Sigmoid colon (tissue), 7 donors: ENCODE measurements around the gene LRP1B. TPM values are rescaled to one million over a fixed set of nuclear protein-coding genes. Genes with fewer than 3 reads are reported as not detected.

Source experiments
- DNase-seq: peaks from one replicate; pipeline ENCODE4 v3.0.0-alpha.2; 2019
- H3K27ac ChIP-seq, 4 donors: fragments of 200-600 bp; sonication (generic); one replicate each; pipeline ENCODE4 v1.5.1; 2016 to 2019; ENCODE audit warnings: mild to moderate bottlenecking in 1 of 4
- H3K27me3 ChIP-seq, 3 donors: fragments of 200-600 bp; sonication (generic); one replicate each; pipeline ENCODE4 v1.5.1; 2019; ENCODE audit warnings: mild to moderate bottlenecking in 1 of 3
- H3K36me3 ChIP-seq, 4 donors: fragments of 200-600 bp; sonication (generic); one replicate each; pipeline ENCODE4 v1.5.1; 2016 to 2019
- H3K4me1 ChIP-seq, 4 donors: fragments of 200-600 bp; sonication (generic); one replicate each; pipeline ENCODE4 v1.5.1; 2017 to 2019
- H3K4me3 ChIP-seq, 4 donors: fragments of 200-600 bp; sonication (generic); one replicate each; pipeline ENCODE4 v1.5.1; 2017 to 2019; ENCODE audit warnings: mild to moderate bottlenecking in 2 of 4, moderate library complexity in 1 of 4
- H3K9me3 ChIP-seq, 4 donors: fragments of 200-600 bp in 3 of 4; sonication (generic) in 3 of 4; one replicate each; pipeline versions ENCODE4 v1.5.1 to v1.6.1; 2013 to 2019
- EP300 ChIP-seq, 4 donors: sonication (generic); formaldehyde crosslinking; IDR thresholded peaks; one replicate each; pipeline ENCODE4 v1.6.1; 2017; ENCODE audit warnings: antibody characterized with exemption in 4 of 4
- POLR2A ChIP-seq, 2 donors: fragments of 450-650 bp; IDR thresholded peaks; one replicate each; pipeline ENCODE4 v1.6.1; 2016; ENCODE audit warnings: antibody characterized with exemption in 2 of 2, mild to moderate bottlenecking in 2 of 2, moderate library complexity in 2 of 2
- POLR2AphosphoS5 ChIP-seq, 4 donors: sonication (generic); formaldehyde crosslinking; IDR thresholded peaks; one replicate each; pipeline ENCODE4 v1.6.1; 2017; ENCODE audit warnings: antibody characterized with exemption in 4 of 4
- WGBS, 2 donors: extraction: QIAGEN DNeasy Blood & Tissue Kit; methylation state at CpG; one replicate each; pipeline ENCODE4 v1.1.7; 2013; 5-methylcytosine and 5-hydroxymethylcytosine counted together
- intact Hi-C: fragments of 100-400 bp; cut with DNase I; formaldehyde crosslinking; loops from one replicate; pipeline ENCODE4 v1.15.1; 2023
- polyA plus RNA-seq, 3 donors: library from polyadenylated mRNA; stranded (reverse); fragments of 200-250 nt; gene quantifications; one replicate each; pipeline ENCODE4 v1.2.3, GENCODE V29; 2013
- total RNA-seq, 4 donors: library from RNA; depleted of rRNA; stranded (reverse); fragments of >200 nt; gene quantifications; one replicate each; pipeline ENCODE4 v1.1.0, GENCODE V29; 2016
- TF ChIP-seq, protein P1 (sequence below), 4 experiments: fragments of 450-650 bp in 3 of 4; fragments of 200-600 bp in 1 of 4; IDR thresholded peaks; one replicate each; pipeline ENCODE4 v1.5.1; 2016 to 2019; ENCODE audit warnings: antibody characterized with exemption in 4 of 4, mild to moderate bottlenecking in 3 of 4, moderate library complexity in 2 of 4
- donor health status: healthy with polysubstance abuse.
- donor health status: Bipolar disorder and iron deficiency.
- donor health status: healthy.

Gene LRP1B
- total and polyA plus RNA-seq, 7 donors, result 0.06 to 5.1 (median 2.0) TPM; not detected in 1

- intact Hi-C loops, result no loop called here
- 88 to 95% methylated on average over 1 of the region's 1 CpG for WGBS, 2 donors
Observed at GRCh38 chr2:140680862-140681261, 1450.0 kb downstream of the LRP1B start.

GRCh38 chr2:140679752-140680151 is 1451.1 kb downstream of the LRP1B start:
- no peaks in the 10 kb centered on the region for H3K36me3 ChIP-seq
- WGBS, 2 donors, result 67 to 76% methylated on average over 4 of the region's 4 CpGs

More at GRCh38 chr2:140680862-140681261, 1450.0 kb downstream of the LRP1B start:
- Histone ChIP-seq H3K4me3 (no peak overlapping the region), H3K27ac (no peak overlapping the region), H3K9me3 (no peaks in the 10 kb centered on the region), H3K36me3 (no peaks in the 10 kb centered on the region), H3K27me3 (no peaks in the 10 kb centered on the region), H3K4me1 (no peaks in the 10 kb centered on the region)
- DNase-seq, result no peak
- TF ChIP-seq, protein P1, sequence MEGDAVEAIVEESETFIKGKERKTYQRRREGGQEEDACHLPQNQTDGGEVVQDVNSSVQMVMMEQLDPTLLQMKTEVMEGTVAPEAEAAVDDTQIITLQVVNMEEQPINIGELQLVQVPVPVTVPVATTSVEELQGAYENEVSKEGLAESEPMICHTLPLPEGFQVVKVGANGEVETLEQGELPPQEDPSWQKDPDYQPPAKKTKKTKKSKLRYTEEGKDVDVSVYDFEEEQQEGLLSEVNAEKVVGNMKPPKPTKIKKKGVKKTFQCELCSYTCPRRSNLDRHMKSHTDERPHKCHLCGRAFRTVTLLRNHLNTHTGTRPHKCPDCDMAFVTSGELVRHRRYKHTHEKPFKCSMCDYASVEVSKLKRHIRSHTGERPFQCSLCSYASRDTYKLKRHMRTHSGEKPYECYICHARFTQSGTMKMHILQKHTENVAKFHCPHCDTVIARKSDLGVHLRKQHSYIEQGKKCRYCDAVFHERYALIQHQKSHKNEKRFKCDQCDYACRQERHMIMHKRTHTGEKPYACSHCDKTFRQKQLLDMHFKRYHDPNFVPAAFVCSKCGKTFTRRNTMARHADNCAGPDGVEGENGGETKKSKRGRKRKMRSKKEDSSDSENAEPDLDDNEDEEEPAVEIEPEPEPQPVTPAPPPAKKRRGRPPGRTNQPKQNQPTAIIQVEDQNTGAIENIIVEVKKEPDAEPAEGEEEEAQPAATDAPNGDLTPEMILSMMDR (IDR thresholded peaks at IDR 0.05), result no peak
- no peak for TF ChIP-seq POLR2AphosphoS5 (IDR thresholded peaks at IDR 0.05)
- TF ChIP-seq EP300 (IDR thresholded peaks at IDR 0.05), result no peak
- TF ChIP-seq POLR2A (IDR thresholded peaks at IDR 0.05), result no peak

DNA sequence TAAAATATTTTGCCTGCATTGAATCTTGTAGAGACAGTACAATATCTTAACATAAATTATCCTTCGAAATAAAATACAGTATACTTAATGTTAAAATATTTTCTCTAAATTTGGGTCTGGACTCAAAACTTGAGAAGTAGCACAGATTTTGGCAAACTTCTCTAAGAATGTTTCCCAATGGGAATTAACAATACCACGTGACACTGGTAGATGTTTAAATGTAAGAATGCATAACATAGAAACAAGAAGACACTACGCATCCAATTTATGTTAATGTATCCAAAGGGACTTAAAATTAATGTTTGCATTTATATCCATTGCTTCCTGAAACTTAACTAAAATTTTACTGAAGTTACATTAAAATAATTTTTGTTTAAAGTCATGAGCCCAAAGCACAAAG is 1460.9 kb downstream of the LRP1B start:
- H3K4me3 ChIP-seq, result no peak overlapping the region
- intact Hi-C loops, result no loop called here
- WGBS, 2 donors, result 80 to 88% methylated on average over 3 of the region's 3 CpGs
- no peak overlapping the region for H3K27ac ChIP-seq
- no peak for DNase-seq
- H3K4me1 ChIP-seq, result no peaks in the 10 kb centered on the region
- no peak for TF ChIP-seq POLR2AphosphoS5 (IDR thresholded peaks at IDR 0.05)
- no peak for TF ChIP-seq POLR2A (IDR thresholded peaks at IDR 0.05)
- TF ChIP-seq EP300 (IDR thresholded peaks at IDR 0.05), result no peak
- TF ChIP-seq, protein P1 (IDR thresholded peaks at IDR 0.05), result no peak
- H3K27me3 ChIP-seq, result no peaks in the 10 kb centered on the region
- no peaks in the 10 kb centered on the region for H3K36me3 ChIP-seq
- H3K9me3 ChIP-seq, result no peaks in the 10 kb centered on the region

More at GRCh38 chr2:140679752-140680151, 1451.1 kb downstream of the LRP1B start:
- no peaks in the 10 kb centered on the region for H3K4me1 ChIP-seq
- no peaks in the 10 kb centered on the region for H3K27me3 ChIP-seq
- H3K9me3 ChIP-seq, result no peaks in the 10 kb centered on the region
- TF ChIP-seq EP300 (IDR thresholded peaks at IDR 0.05) (no peak), POLR2A (IDR thresholded peaks at IDR 0.05) (no peak), POLR2AphosphoS5 (IDR thresholded peaks at IDR 0.05) (no peak)
- TF ChIP-seq, protein P1 (IDR thresholded peaks at IDR 0.05), result no peak
- no peak overlapping the region for H3K4me3 ChIP-seq
- no peak for DNase-seq
- H3K27ac ChIP-seq, result no peak overlapping the region
- intact Hi-C loops, result no loop called here

- Histone ChIP-seq H3K9me3 (no peaks in the 10 kb centered on the region), H3K4me1 (no peaks in the 10 kb centered on the region), H3K36me3 (no peaks in the 10 kb centered on the region), H3K27ac (no peak overlapping the region), H3K27me3 (no peaks in the 10 kb centered on the region), H3K4me3 (no peak overlapping the region)
- WGBS, 2 donors, result 49 to 83% methylated on average over 2 of the region's 2 CpGs
- DNase-seq, result no peak
- TF ChIP-seq, protein P1 (IDR thresholded peaks at IDR 0.05), result no peak
- TF ChIP-seq POLR2AphosphoS5 (IDR thresholded peaks at IDR 0.05) (no peak), POLR2A (IDR thresholded peaks at IDR 0.05) (no peak), EP300 (IDR thresholded peaks at IDR 0.05) (no peak)
- intact Hi-C loops, result no loop called here
Observed at GRCh38 chr2:140667203-140667602, 1463.6 kb downstream of the LRP1B start.

GRCh38 chr2:140662504-140662903 is 1468.3 kb downstream of the LRP1B start:
- 95 to 97% methylated on average over 1 of the region's 1 CpG for WGBS, 2 donors
- no peaks in the 10 kb centered on the region for H3K36me3 ChIP-seq
- TF ChIP-seq EP300 (IDR thresholded peaks at IDR 0.05), result no peak
- no peak for TF ChIP-seq POLR2A (IDR thresholded peaks at IDR 0.05)
- no peak for TF ChIP-seq POLR2AphosphoS5 (IDR thresholded peaks at IDR 0.05)
- TF ChIP-seq, protein P1 (IDR thresholded peaks at IDR 0.05), result no peak
- intact Hi-C loops, result no loop called here
- H3K27me3 ChIP-seq, result no peaks in the 10 kb centered on the region
- no peak for DNase-seq
- no peaks in the 10 kb centered on the region for H3K4me1 ChIP-seq
- no peaks in the 10 kb centered on the region for H3K9me3 ChIP-seq
- H3K4me3 ChIP-seq, result no peak overlapping the region
- H3K27ac ChIP-seq, result no peak overlapping the region
